Tongue (tissue), 2 donors: ENCODE data around the gene KCNC2. TPM values are rescaled to one million over a fixed set of nuclear protein-coding genes. Genes with fewer than 3 reads are reported as not detected.

Experiments used
- DNase-seq: peaks from one replicate; pipeline ENCODE4 v3.0.0-alpha.2; 2015
- total RNA-seq: library from RNA; depleted of rRNA; stranded (reverse); fragments of >200 nt; gene quantifications from one replicate; pipeline ENCODE4 v1.2.3, GENCODE V29; 2014

The KCNC2 gene
- total RNA-seq, 1 donor from 2014 or later = 3.9 TPM

GRCh38 chr12:75161488-75161887 lies 48.2 kb downstream of the KCNC2 start:
- no peak for DNase-seq

GRCh38 chr12:75157385-75157784 lies 52.3 kb downstream of the KCNC2 start:
- no peak for DNase-seq

GRCh38 chr12:75155962-75156361 lies 53.7 kb downstream of the KCNC2 start:
- DNase-seq = no peak

- no peak for DNase-seq
These were observed 55.3 kb downstream of the KCNC2 start for GRCh38 chr12:75154388-75154787.

- DNase-seq = no peak
These were observed 70.4 kb downstream of the KCNC2 start for GRCh38 chr12:75139196-75139595.

GRCh38 chr12:75137896-75138295 lies 71.7 kb downstream of the KCNC2 start:
- DNase-seq = no peak

- DNase-seq = peak; percentile 3
These were observed 74.6 kb downstream of the KCNC2 start for GRCh38 chr12:75135026-75135425.

GRCh38 chr12:75130811-75131210 lies 78.8 kb downstream of the KCNC2 start:
- DNase-seq = peak; percentile 16

GRCh38 chr12:75129275-75129674 lies 80.4 kb downstream of the KCNC2 start:
- DNase-seq = no peak

GRCh38 chr12:75121036-75121705 lies 88.5 kb downstream of the KCNC2 start:
- no peak for DNase-seq

GRCh38 chr12:75120311-75120711 lies 89.3 kb downstream of the KCNC2 start:
- peak; percentile 76 for DNase-seq

GRCh38 chr12:75116646-75117198 lies 92.9 kb downstream of the KCNC2 start:
- no peak for DNase-seq

GRCh38 chr12:75115748-75116147 lies 93.9 kb downstream of the KCNC2 start:
- no peak for DNase-seq

- DNase-seq = no peak
These were observed 105.8 kb downstream of the KCNC2 start for GRCh38 chr12:75103822-75104221.

GRCh38 chr12:75101781-75102180 lies 107.9 kb downstream of the KCNC2 start:
- no peak for DNase-seq

- peak; percentile 8 for DNase-seq
These were observed 110.4 kb downstream of the KCNC2 start for GRCh38 chr12:75099210-75099609.

GRCh38 chr12:75097003-75097402 lies 112.6 kb downstream of the KCNC2 start:
- DNase-seq = no peak

- DNase-seq = peak; percentile 2
These were observed 122.0 kb downstream of the KCNC2 start for GRCh38 chr12:75087654-75088053.

- no peak for DNase-seq
These were observed 123.3 kb downstream of the KCNC2 start for GRCh38 chr12:75086091-75087038.

- DNase-seq = no peak
These were observed 128.3 kb downstream of the KCNC2 start for GRCh38 chr12:75081305-75081704.

- DNase-seq = no peak
These were observed 129.1 kb downstream of the KCNC2 start for GRCh38 chr12:75080582-75080981.

GRCh38 chr12:75065482-75065881 lies 144.2 kb downstream of the KCNC2 start:
- DNase-seq = no peak

GRCh38 chr12:75062691-75063090 lies 146.9 kb downstream of the KCNC2 start:
- no peak for DNase-seq
